HG03457 (cell line): ENCODE results near the gene GK.
"Not testable (repeated sequence)": the region's sequence is repeated elsewhere in the genome, so short reads cannot be mapped to it uniquely, and the experiment has no call there.

Experiments used
- ATAC-seq: cut with Tn5 transposase; IDR thresholded peaks from one replicate; pipeline ENCODE4 v1.9.1; 2021; ENCODE audit warnings: moderate number of reproducible peaks; ENCODE audit not compliant: unreplicated experiment

Gene GK

GRCh38 chrX:30652527-30653414, 452 bp upstream of the GK start:
- peak; percentile 81 for ATAC-seq

GRCh38 chrX:30654386-30654785, 1.2 kb downstream of the GK start:
- ATAC-seq = not testable (repeated sequence)

GRCh38 chrX:30654989-30655607, 1.9 kb downstream of the GK start:
- no peak for ATAC-seq

- ATAC-seq = no peak
Observed at GRCh38 chrX:30655991-30656390, 2.8 kb downstream of the GK start.

GRCh38 chrX:30657196-30658161, 4.3 kb downstream of the GK start:
- ATAC-seq = no peak

GRCh38 chrX:30659421-30659820, 6.2 kb downstream of the GK start:
- ATAC-seq = no peak

GRCh38 chrX:30661228-30661627, 8.0 kb downstream of the GK start:
- ATAC-seq = no peak

- ATAC-seq = no peak
Observed at GRCh38 chrX:30663322-30663721, 10.1 kb downstream of the GK start.

- ATAC-seq = no peak
Observed at GRCh38 chrX:30665471-30665870, 12.2 kb downstream of the GK start.

- no peak for ATAC-seq
Observed at GRCh38 chrX:30666094-30666493, 12.9 kb downstream of the GK start.

- no peak for ATAC-seq
Observed at GRCh38 chrX:30668581-30668980, 15.4 kb downstream of the GK start.

- not testable (repeated sequence) for ATAC-seq
Observed at GRCh38 chrX:30671189-30671588, 18.0 kb downstream of the GK start.

- no peak for ATAC-seq
Observed at GRCh38 chrX:30673127-30673796, 20.0 kb downstream of the GK start.

GRCh38 chrX:30673884-30674598, 20.8 kb downstream of the GK start:
- no peak for ATAC-seq

- ATAC-seq = no peak
Observed at GRCh38 chrX:30674799-30675198, 21.6 kb downstream of the GK start.

GRCh38 chrX:30679369-30679768, 26.1 kb downstream of the GK start:
- no peak for ATAC-seq

- no peak for ATAC-seq
Observed at GRCh38 chrX:30680618-30681017, 27.4 kb downstream of the GK start.

- ATAC-seq = no peak
Observed at GRCh38 chrX:30688641-30689040, 35.4 kb downstream of the GK start.

GRCh38 chrX:30689116-30689515, 35.9 kb downstream of the GK start:
- ATAC-seq = no peak

GRCh38 chrX:30690330-30690729, 37.1 kb downstream of the GK start:
- ATAC-seq = no peak
